GM12891 (cell line): ENCODE measurements around the gene MYO7A.

Experiments
- POLR2A ChIP-seq: IDR thresholded peaks from 2 replicates; pipeline ENCODE4 v1.6.1; 2011; ENCODE audit warnings: low read depth, low read length, control low read depth
- POLR2AphosphoS5 ChIP-seq: IDR thresholded peaks from 2 replicates; pipeline ENCODE4 v1.6.1; 2011; ENCODE audit warnings: low read depth, low read length, control low read depth
- POU2F2 ChIP-seq: IDR thresholded peaks from 2 replicates; pipeline ENCODE4 v1.6.1; 2011; ENCODE audit warnings: low read depth, mild to moderate bottlenecking, control low read depth, low read length, moderate library complexity
- TAF1 ChIP-seq: IDR thresholded peaks from 2 replicates; pipeline ENCODE4 v1.6.1; 2011; ENCODE audit warnings: low read depth, low read length, control low read depth

- TF ChIP-seq TAF1 (no peak), POLR2A (no peak), POLR2AphosphoS5 (no peak), POU2F2 (no peak)
Observed at GRCh38 chr11:77081976-77082836, 45.8 kb upstream of the MYO7A start.
